Mesangial cell (primary cell): ENCODE measurements around the gene SPTAN1. TPM values are rescaled to one million over a fixed set of nuclear protein-coding genes. Genes with fewer than 3 reads are reported as not detected.

Experiments
- total RNA-seq: library from RNA; depleted of rRNA; stranded (reverse); fragments of >200 nt; gene quantifications from 2 replicates; pipeline ENCODE4 v1.2.3, GENCODE V29; 2015

Gene SPTAN1
- 280 and 302 TPM in 2 replicates for total RNA-seq

GRCh38 chr9:128552153-128552743 lies at the start of gene SPTAN1:
TSS of gene SPTAN1 (plus strand) at chr9:128552587. CDS start at chr9:128566741, 14,154 bp downstream.

DNA sequence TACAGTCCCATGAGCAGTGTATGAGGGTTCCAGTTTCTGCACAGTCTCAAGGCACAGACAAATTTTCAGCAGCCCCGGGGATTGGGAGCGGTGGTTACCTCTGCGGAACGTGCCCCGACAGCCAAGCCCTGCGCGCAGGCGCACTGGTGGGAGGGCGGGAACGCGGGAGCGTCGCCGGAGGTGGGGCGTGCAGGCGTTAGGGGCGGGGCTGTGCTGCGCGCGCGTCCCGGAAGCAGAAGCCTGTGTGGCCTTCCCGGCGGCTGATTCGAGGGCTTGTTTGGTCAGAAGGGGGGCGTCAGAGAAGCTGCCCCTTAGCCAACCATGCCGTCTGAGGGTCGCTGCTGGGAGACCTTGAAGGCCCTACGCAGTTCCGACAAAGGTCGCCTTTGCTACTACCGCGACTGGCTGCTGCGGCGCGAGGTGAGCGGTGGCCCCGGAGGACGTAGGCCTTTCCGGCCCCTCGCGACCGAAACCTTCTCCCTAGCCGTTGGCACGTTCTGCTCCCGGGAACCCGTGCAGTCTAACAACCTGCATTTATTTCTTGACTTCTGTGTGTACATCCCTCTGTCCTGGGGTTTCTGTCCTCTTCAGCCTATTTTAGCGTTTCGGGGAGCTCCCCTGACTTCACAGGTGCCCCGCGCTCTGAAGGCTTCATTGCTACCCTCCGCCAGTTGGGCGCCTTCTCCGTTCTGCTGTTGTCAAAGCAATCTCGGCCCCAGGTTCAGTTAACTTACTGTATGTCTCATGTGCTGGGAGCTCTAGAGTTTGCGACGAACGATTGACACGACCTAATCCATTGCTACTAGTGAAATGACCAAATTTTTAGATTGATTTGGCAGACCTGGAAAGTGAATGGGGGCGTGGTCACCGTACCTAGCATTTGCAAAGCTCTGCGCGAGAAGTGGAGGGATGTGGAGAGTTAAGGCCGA lies 47.6 kb upstream of the SPTAN1 start, which contains the start of gene GLE1:
Gene GLE1, plus strand, starts transcription at position 235 of the 929 bp plus-strand sequence. Its CDS starts 87 bp downstream, at position 322.

DNA sequence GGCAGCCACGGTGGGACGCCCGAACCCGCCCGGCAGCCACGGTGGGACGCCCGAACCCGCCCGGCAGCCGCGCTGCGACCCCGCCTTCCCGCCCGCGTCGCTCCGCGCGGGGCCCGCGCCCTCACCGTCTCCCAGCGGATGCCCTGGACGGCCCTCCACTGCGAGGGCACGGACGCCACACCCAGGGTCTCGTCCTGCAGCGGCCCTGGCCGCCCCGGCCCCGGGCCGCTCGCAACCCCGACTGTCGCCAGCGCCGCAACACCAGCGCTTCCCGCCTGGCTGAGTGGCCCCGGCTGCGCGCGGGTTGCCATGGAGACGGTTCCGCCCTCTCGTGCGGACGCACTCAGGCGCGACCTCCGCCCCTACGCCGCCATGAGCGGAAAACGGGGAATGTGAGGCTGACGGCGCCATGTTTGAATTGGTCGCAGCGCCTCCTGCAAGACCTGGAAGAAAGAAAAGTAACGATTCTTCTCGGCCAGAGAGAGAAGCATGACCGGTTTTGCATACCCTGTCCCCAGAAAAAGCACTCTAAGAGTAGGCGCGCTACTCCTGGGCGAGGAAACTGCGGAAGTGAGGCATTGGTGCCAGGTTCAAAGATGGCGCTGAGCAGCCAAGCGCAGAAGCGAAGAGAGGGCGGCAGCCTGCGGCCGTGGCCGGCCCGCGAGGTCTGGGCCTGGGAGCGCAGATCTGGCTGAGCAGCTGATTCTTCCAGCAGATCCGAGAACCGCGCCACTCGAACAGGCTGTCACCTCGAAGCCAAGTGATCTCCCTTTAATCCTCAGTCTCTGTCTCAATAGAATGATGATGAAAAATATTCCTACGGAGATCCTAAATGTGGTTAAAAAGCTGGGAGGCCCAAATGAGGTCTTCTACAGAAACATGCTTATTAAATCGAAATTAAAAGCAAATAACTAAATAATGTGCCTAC lies 104.3 kb downstream of the SPTAN1 start, which contains the start of gene DYNC2I2:
Gene DYNC2I2, minus strand, starts transcription at position 432 of the 928 bp plus-strand sequence. Its CDS starts 121 bp downstream, at position 311.

Other genes starting within 250 kb of the SPTAN1 start
- gene TRUB2, start 230.1 kb upstream of the SPTAN1 start, total RNA-seq, result 16.6 and 17.2 TPM in 2 replicates
- gene COQ4, start 229.7 kb upstream of the SPTAN1 start, total RNA-seq, result 61.1 and 63.0 TPM in 2 replicates
- gene SLC27A4, start 212.1 kb upstream of the SPTAN1 start, total RNA-seq, result 36.3 and 48.2 TPM in 2 replicates
- gene URM1, start 181.2 kb upstream of the SPTAN1 start, total RNA-seq, result 47.9 and 55.2 TPM in 2 replicates
- 91.9 and 147 TPM in 2 replicates for gene CERCAM, start 131.7 kb upstream of the SPTAN1 start, total RNA-seq
- gene ODF2, start 96.6 kb upstream of the SPTAN1 start, total RNA-seq, result 12.2 and 33.9 TPM in 2 replicates
- 18.5 and 20.9 TPM in 2 replicates for gene GLE1, start 47.9 kb upstream of the SPTAN1 start, total RNA-seq
- 103 and 125 TPM in 2 replicates for gene DYNC2I2, start 104.3 kb downstream of the SPTAN1 start, total RNA-seq
- gene SET, start 136.6 kb downstream of the SPTAN1 start, total RNA-seq, result 141 and 170 TPM in 2 replicates
- 7.6 and 23.8 TPM in 2 replicates for gene PKN3, start 149.9 kb downstream of the SPTAN1 start, total RNA-seq
- gene ZDHHC12, start 171.5 kb downstream of the SPTAN1 start, total RNA-seq, result 111 and 159 TPM in 2 replicates
- 24.0 and 72.0 TPM in 2 replicates for gene ZER1, start 219.3 kb downstream of the SPTAN1 start, total RNA-seq
- 13.7 and 18.9 TPM in 2 replicates for gene TBC1D13, start 234.7 kb downstream of the SPTAN1 start, total RNA-seq